ENCODE results near the gene TIFAB. TPM values are rescaled to one million over a fixed set of nuclear protein-coding genes. Genes with fewer than 3 reads are reported as not detected.

The TIFAB gene
- total RNA-seq, 2 experiments from 2014 or later = 0.11 TPM; not detected in 1

DNA sequence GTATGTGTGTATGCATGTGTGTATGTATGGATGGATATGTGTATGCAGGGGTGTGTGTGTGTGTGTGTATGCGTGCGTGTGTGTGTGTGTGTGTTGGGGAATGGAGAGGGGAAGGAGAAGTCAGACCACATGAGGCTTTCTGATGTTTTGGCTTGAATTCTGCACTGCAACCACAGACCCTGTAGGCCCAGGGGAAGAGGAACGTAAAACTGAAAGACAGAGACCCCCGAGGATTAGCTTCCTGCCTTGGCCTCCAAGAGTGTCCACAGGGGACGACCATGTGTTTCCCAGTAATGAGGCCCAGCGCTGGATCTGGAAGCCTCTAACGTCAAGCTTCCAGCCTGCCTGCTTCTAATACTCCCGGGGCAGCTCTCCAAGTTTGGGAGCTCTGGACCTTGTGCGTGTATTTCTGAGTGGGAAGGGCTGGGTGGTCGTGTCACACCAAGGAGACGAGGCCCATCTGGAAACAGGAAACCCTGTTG is 10.8 kb downstream of the TIFAB start:
- H3K27me3 Mint-ChIP-seq = no peaks in the 10 kb centered on the region
- Histone ChIP-seq H3K36me3 (ENCODE audit: insufficient read depth, low read length) (no peaks in the 10 kb centered on the region), H3K27me3 (ENCODE audit: control insufficient read depth in 1 of 2, insufficient read depth in 2 of 2, low read length in 2 of 2) (peaks cover 5 to 7% of the 10 kb centered on the region in 2 experiments), H3K4me1 (ENCODE audit: insufficient read depth, low read length) (no peaks in the 10 kb centered on the region), H3K4me3 (ENCODE audit: low read length) (no peak overlapping the region), H3K27ac (ENCODE audit: low read depth in 1 of 2, low read length in 2 of 2) (no peak overlapping the region), H3K9me3 (ENCODE audit: control insufficient read depth in 1 of 2, insufficient read depth in 1 of 2, low read length in 2 of 2) (peaks cover 0 to 5% of the 10 kb centered on the region in 2 experiments)
- DNase-seq (no peak), ATAC-seq (ENCODE audit: poor library complexity) (no peak)
- no peaks in the 10 kb centered on the region for H3K36me3 Mint-ChIP-seq (ENCODE audit: low read depth)
- H3K27ac Mint-ChIP-seq = no peak overlapping the region
- ChIA-PET POLR2A (interaction anchor here (1.0 kb wide), 1 partner anchor 16 kb away, joined by 3 read pairs; no protein-coding TSS in a partner anchor), CTCF (no interaction called here)
- TF ChIP-seq, protein P1, sequence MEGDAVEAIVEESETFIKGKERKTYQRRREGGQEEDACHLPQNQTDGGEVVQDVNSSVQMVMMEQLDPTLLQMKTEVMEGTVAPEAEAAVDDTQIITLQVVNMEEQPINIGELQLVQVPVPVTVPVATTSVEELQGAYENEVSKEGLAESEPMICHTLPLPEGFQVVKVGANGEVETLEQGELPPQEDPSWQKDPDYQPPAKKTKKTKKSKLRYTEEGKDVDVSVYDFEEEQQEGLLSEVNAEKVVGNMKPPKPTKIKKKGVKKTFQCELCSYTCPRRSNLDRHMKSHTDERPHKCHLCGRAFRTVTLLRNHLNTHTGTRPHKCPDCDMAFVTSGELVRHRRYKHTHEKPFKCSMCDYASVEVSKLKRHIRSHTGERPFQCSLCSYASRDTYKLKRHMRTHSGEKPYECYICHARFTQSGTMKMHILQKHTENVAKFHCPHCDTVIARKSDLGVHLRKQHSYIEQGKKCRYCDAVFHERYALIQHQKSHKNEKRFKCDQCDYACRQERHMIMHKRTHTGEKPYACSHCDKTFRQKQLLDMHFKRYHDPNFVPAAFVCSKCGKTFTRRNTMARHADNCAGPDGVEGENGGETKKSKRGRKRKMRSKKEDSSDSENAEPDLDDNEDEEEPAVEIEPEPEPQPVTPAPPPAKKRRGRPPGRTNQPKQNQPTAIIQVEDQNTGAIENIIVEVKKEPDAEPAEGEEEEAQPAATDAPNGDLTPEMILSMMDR (IDR thresholded peaks at IDR 0.05) = no peak
- H3K4me1 Mint-ChIP-seq (ENCODE audit: low read depth) = no peaks in the 10 kb centered on the region
- no peak overlapping the region for H3K4me3 Mint-ChIP-seq
- no peaks in the 10 kb centered on the region for H3K9me3 Mint-ChIP-seq
- intact Hi-C loops (cut with DNase I, micrococcal nuclease) = no loop called here

DNA sequence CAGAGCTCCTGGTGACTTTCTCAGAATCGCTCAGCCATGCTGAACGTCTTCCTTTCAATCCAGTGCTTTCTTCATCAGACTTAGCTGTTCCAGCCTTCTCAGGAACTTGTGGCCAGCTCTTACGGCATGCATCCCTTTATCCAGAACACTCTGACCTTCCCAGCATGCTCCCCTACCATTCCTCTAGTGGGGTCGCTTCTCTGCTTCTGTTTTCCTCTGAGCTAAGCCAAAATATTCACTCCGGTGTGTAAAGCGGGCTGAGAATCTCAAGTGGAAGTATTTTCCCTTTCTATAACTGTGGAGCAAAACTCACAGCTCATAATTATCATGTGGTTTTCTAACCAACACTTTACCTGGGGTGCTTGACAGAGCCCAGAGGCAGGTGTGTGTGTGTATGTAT is 11.2 kb downstream of the TIFAB start:
- H3K36me3 Mint-ChIP-seq (ENCODE audit: low read depth) = no peaks in the 10 kb centered on the region
- CTCF ChIA-PET = no interaction called here
- intact Hi-C loops (cut with DNase I, micrococcal nuclease) = no loop called here
- H3K27me3 Mint-ChIP-seq = no peaks in the 10 kb centered on the region
- H3K27me3 ChIP-seq (ENCODE audit: control insufficient read depth in 1 of 2, insufficient read depth in 2 of 2, low read length in 2 of 2) = peaks cover 6 to 8% of the 10 kb centered on the region in 2 experiments
- H3K27ac Mint-ChIP-seq = no peak overlapping the region
- POLR2A ChIA-PET = interaction anchor here (1.0 kb wide), 1 partner anchor 15 kb away, joined by 3 read pairs; no protein-coding TSS in a partner anchor
- ATAC-seq (ENCODE audit: poor library complexity) = no peak
- H3K4me3 ChIP-seq (ENCODE audit: low read length) = no peak overlapping the region
- no peak for DNase-seq
- TF ChIP-seq, protein P1 (IDR thresholded peaks at IDR 0.05) = no peak
- H3K4me3 Mint-ChIP-seq = no peak overlapping the region
- no peaks in the 10 kb centered on the region for H3K9me3 Mint-ChIP-seq
- no peaks in the 10 kb centered on the region for H3K36me3 ChIP-seq (ENCODE audit: insufficient read depth, low read length)
- H3K9me3 ChIP-seq (ENCODE audit: control insufficient read depth in 1 of 2, insufficient read depth in 1 of 2, low read length in 2 of 2) = peaks cover 0 to 5% of the 10 kb centered on the region in 2 experiments
- no peaks in the 10 kb centered on the region for H3K4me1 ChIP-seq (ENCODE audit: insufficient read depth, low read length)
- no peaks in the 10 kb centered on the region for H3K4me1 Mint-ChIP-seq (ENCODE audit: low read depth)
- no peak overlapping the region for H3K27ac ChIP-seq (ENCODE audit: low read depth in 1 of 2, low read length in 2 of 2)

DNA sequence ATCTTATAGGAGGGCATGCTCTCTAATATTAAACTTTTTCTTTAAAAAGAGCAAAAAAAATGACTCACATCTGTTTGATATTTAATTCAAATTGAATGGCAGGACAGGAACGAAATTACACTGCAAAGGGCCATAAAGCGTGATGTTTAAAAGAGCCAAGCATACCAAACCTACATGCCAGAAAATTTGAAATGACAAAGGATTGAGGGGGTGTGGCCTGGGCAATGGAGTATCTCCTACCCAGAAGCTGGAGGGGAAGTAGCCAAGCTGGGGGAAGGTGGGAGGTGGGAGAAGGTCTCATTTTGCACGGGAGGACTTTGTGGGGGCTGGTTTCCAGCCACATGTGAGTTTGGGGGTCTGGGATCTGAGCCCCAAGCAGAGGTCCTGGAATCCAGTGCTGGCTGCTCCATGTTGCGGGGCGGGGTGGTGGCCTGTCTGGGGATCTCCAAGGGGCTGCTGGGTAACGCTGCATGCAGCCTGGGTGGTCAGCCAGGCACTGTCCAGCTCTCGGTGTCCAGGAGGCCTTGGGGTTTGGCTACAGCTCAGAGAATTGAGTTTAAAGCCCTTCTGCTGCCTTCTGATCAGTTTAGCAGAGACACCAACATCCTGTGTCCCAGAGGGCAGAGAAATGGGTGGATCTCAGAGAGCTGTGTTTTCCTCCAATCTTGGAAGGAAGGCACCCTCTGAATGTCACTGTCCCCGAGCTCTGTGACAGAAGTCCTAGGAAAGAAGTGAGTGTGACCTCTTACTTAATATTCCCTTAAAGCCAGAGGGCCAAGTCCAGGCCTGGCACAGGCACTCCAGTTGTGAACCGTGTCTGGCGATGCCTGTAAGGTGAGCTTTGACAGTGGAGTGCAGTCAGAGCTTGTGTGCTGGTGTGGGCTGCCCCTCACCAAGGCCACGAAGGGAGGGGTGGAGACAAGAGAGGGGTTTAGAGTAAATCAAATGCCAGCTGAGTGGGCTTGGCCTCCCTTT is 12.6 kb downstream of the TIFAB start:
- Histone ChIP-seq H3K27ac (ENCODE audit: low read depth in 1 of 2, low read length in 2 of 2) (no peak overlapping the region), H3K9me3 (ENCODE audit: control insufficient read depth in 1 of 2, insufficient read depth in 1 of 2, low read length in 2 of 2) (peaks cover 0 to 4% of the 10 kb centered on the region in 2 experiments), H3K4me1 (ENCODE audit: insufficient read depth, low read length) (no peaks in the 10 kb centered on the region), H3K27me3 (ENCODE audit: control insufficient read depth in 1 of 2, insufficient read depth in 2 of 2, low read length in 2 of 2) (peaks cover 9 to 14% of the 10 kb centered on the region in 2 experiments), H3K4me3 (ENCODE audit: low read length) (no peak overlapping the region), H3K36me3 (ENCODE audit: insufficient read depth, low read length) (no peaks in the 10 kb centered on the region)
- Mint-ChIP-seq H3K36me3 (ENCODE audit: low read depth) (no peaks in the 10 kb centered on the region), H3K9me3 (no peaks in the 10 kb centered on the region), H3K27me3 (no peaks in the 10 kb centered on the region), H3K27ac (no peak overlapping the region), H3K4me1 (ENCODE audit: low read depth) (no peaks in the 10 kb centered on the region), H3K4me3 (no peak overlapping the region)
- intact Hi-C loops (cut with DNase I, micrococcal nuclease) = no loop called here
- POLR2A ChIA-PET = no interaction called here
- no peak for DNase-seq
- ATAC-seq (ENCODE audit: poor library complexity) = no peak
- CTCF ChIA-PET = no interaction called here
- TF ChIP-seq, protein P1 (IDR thresholded peaks at IDR 0.05) = no peak
